Measurements from ENCODE around the gene WDFY4.

- no peak for TF ChIP-seq CTCF (conservative IDR thresholded peaks at IDR 0.05 in 1 of 2, IDR thresholded peaks at IDR 0.05 in 1 of 2; ENCODE audit: extremely low read depth in 1 of 2, insufficient read depth in 1 of 2, low read depth in 1 of 2, low read length in 2 of 2)
- TF ChIP-seq EZH2 (IDR thresholded peaks at IDR 0.05; ENCODE audit: borderline replicate concordance, low read length): no peak
Measured at GRCh38 chr10:48683868-48684267, 805 bp upstream of the WDFY4 start.

Data from mammary epithelial cell (primary cell).